GM19438 (cell line): ENCODE results near the gene NNT.
"Not testable (repeated sequence)": the region's sequence is repeated elsewhere in the genome, so short reads cannot be mapped to it uniquely, and the experiment has no call there.

Experiments
- ATAC-seq: cut with Tn5 transposase; IDR thresholded peaks from one replicate; pipeline ENCODE4 v1.9.1; 2021; ENCODE audit warnings: low read depth; ENCODE audit not compliant: unreplicated experiment

The NNT gene

DNA sequence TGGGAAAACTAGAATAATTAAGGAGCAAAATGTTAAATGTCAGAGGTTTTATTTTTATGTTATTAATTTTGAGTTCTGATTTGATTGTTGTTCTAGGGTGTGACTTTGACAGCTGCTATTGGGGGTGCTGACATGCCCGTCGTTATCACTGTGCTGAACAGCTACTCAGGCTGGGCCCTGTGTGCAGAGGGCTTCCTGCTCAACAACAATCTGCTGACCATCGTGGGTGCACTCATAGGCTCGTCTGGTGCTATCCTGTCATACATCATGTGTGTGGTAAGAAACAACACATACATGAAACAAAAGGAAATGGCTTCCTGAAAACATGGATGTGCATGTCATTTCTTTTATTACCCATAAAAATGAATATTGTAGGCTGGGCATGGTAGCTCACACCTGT is 56.1 kb downstream of the NNT start:
- no peak for ATAC-seq

DNA sequence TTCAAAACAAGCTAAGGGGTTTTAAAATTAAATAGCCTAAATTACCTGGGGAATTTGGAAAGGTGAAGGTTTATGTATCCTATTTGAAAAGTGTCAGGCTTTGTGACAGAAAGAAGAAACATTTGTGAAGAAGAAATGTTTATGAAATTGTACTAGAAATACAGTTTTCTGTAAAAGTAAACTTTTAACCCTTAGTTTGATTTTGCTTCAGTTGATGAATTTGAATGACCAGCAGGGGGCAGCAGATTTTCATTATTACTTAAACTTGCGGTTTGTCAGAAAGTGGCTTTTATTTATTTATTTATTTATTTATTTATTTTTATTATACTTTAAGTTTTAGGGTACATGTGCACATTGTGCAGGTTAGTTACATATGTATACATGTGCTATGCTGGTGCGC is 58.1 kb downstream of the NNT start:
- no peak for ATAC-seq

DNA sequence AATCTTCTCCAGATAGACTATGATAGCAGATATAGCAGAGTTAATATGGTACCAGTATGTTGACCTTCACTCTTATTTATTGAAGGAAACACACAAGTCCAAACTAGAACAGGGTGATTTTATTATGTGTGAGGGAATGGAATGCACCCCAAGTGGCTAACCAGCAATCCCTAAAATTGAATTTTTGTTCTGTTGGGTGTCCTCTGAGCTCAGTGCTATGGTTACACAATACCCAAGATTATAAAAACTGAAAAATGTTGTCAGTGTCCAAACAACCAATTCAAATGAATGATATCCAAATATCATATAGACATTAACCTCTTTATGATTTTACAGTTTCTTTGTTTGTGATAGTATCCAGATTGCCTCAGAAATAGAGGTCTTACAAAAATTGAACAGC is 60.9 kb downstream of the NNT start:
- no peak for ATAC-seq

DNA sequence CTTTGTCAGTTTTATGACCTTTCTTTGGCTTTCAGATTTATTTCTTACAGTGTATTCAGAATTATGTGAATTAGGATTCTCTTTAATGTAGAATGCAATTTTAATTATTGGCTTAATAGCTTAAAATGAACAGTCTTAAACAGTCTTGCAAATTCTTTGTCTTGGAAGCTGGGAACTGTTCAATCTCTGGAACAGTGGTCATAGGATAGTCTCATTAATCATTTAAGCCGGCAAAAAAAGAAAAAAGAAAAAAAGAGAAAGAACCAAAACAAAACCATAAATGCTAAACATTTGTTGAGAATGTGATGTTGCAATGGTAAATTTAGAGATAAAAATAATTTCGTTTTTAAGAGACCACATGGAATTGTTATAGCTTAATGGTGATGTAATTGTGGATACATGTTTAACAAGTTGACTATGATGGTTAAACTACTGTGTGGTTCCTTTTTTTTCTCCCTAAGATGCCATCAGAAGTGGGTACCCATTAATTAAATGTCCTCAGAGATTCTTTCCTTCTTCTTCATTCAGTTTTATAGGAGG is 61.6 kb downstream of the NNT start:
- no peak for ATAC-seq

DNA sequence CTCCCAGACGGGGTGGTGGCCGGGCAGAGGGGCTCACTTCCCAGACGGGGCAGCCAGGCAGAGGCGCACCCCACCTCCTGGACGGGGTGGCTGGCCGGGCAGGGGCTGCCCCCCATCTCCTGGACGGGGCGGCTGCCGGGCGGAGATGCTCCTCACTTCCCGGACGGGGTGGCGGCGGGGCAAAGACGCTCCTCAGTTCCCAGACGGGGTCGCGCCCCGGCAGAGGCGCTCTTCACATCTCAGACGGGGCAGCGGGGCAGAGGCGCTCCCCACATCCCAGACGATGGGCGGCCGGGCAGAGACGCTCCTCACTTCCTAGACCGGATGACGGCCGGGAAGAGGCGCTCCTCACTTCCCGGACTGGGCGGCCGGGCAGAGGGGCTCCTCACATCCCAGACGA is 62.8 kb downstream of the NNT start:
- ATAC-seq: not testable (repeated sequence)

DNA sequence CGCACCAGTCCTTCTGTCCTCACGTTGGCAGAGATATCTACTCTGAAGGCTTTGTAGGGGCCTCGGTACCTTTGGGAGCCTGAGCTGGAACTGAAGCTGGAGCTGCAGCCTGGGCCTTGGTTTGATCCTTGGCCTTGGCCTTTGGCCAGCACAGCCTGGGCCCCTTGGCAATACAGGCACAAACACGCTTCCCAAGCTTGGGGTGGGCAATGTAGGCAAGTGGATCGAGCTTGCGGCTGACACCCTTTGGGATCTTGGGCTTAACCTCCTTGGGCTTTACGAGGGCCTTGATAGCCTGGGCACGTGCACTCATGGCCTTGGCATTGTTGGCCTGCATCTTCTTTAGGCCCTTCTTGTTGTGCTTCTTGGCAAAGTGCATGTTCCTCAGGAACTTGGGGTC is 63.7 kb downstream of the NNT start:
- not testable (repeated sequence) for ATAC-seq

DNA sequence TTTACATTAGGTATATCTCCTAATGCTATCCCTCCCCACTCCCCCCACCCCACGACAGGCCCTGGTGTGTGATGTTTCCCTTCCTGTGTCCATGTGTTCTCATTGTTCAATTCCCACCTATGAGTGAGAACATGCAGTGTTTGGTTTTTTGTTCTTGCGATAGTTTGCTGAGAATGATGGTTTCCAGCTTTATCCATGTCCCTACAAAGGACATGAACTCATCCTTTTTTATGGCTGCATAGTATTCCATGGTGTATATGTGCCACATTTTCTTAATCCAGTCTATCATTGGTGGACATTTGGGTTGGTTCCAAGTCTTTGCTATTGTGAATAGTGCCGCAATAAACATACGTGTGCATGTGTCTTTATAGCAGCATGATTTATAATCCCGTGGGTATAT is 64.4 kb downstream of the NNT start:
- ATAC-seq: not testable (repeated sequence)

DNA sequence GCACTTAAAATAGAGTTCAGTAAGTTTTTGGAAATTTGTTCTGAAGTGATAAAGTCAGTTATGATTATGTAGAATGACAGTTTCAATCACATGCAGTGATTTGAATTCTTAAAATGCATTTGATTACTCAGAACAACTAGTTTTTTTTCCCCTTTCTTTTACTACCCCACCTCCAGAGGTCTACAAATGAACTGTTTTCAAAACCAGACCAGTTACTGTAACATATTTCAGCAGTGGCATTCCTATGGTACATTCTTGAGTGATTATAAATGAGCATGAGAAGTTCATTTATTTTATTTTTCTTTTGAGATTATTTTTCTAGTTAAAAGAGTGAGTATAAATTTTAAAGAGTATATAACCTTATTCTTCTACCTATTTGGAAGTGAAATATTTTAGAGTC is 71.6 kb downstream of the NNT start:
- ATAC-seq: no peak

DNA sequence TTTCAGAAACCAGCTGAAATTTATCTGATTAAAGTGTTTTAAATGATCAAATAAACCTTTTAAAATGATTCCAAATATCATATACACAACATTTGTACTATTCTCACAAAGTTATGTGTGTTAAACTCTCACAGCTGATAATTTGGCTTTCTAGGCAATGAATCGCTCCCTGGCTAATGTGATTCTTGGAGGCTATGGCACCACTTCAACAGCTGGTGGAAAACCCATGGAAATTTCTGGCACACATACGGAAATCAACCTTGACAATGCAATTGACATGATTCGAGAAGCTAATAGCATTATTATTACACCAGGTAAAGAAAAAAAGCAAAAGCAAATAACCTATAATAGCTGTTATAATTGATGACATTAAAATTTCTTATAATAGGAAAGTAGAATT is 72.4 kb downstream of the NNT start:
- no peak for ATAC-seq

DNA sequence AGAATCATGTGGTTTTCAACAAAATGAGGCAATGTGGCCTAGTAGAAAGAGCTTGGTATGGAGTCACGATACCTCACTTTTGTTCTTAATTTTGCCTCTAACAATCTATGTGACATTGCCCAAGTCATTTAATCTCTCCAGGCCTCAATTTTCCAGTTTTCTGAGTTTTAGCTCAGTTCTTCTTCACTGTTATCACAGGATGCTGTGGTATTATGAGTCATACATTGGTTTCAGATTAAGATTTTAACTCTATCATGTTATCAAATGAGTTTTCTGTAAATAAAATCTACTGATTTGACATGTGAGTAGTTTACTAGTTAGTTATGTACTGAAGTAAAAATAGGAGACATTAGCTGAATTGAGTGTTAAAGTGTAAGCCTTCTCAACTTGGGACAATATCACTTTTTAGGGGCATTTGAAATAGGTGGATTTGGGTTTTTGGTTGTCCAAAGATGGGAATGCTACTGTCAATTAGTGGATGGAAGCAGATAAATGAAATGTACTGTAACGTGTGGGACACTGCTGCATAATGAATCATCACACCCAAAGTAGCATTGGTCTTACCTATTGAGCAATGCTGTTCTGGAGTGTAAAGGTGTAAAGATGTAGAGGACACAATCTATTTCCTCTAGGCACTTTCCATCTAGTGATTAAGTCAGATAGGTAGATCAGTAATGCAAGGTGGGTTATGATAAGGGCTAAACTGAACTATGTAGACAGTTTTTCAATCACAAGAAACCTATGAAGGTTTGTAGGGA is 73.3 kb downstream of the NNT start:
- ATAC-seq: no peak

DNA sequence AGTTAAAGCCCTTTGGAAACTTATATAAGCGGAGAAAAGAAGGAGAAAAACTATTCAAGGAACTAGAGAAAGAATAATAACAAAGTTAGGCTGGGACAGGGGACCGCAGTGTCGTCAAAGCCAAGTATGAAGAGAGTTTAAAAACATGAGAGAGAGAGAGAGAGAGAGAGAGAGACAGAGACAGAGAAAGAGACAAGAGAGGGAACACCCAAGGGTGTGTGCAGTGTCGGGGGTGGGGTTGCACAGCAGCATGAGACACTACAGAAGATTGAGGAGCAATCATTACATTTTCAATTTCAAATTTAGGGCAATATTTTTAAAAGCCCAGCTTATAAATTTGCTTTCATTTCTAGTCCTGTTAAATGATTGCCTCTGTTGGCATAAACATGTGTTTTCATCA is 74.3 kb downstream of the NNT start:
- no peak for ATAC-seq

DNA sequence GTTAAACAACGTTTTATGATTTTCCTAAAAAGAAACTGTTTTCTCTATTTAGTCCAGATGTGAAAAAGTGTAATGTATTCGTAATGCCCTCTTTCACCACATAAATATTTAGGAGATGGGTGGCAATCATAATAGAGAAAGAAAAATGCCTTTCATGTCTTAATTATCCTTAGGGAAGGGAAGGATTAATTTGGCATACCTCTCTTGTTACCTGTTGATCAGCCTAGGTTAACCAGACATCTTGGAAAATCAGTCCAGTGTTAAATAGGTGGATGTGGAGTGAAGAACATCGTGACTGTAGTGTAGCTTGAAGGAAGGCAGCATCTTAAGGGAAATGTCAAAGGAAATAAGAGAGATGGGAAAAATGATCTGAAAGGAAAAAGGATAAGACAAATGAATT is 76.2 kb downstream of the NNT start:
- no peak for ATAC-seq

DNA sequence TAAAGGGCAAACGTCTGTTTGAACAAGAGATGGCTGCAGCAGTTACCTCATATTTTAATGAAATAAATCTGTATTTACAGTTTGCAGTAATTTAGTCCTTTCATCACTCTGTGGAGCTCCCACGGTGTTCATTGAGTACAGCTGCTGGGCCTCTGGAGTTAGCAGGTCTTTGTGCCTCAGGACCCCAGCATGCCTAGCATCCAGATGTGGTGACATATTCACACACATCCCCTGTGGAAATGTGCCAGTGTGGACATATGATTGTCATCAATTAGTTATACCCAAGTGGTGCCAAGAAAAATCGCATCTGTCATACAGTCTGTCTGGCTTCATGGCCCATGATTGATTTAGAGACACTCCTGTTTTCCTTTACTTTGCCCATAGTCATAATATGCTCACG is 77.3 kb downstream of the NNT start:
- no peak for ATAC-seq

DNA sequence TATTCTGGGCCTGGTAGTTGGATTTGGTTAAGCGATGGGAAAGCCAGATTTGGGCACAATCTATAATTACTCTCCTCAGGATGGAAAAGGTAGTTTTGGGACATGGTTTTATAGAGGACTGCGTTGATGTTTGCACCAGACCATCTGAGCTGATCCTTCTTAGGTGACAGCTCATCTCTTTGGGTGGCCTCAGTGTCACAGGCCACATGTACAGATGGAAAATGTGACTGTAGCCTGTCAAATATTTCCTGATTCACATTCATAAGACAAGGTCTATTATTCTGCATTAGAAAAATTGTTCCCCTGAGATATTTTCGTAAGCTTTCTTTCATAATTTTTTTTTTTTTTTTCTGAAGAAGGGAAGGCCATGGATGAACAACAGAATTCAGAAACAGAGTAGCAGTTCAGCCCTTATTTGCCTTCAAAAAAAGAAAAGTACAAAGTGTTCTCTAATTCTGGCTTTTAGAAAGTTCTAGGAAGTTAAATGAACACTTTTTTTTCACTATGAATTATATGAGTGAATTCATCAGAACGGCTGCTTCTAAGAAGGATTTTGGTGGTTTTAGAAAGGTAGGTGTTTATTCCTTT is 81.0 kb downstream of the NNT start:
- no peak for ATAC-seq

DNA sequence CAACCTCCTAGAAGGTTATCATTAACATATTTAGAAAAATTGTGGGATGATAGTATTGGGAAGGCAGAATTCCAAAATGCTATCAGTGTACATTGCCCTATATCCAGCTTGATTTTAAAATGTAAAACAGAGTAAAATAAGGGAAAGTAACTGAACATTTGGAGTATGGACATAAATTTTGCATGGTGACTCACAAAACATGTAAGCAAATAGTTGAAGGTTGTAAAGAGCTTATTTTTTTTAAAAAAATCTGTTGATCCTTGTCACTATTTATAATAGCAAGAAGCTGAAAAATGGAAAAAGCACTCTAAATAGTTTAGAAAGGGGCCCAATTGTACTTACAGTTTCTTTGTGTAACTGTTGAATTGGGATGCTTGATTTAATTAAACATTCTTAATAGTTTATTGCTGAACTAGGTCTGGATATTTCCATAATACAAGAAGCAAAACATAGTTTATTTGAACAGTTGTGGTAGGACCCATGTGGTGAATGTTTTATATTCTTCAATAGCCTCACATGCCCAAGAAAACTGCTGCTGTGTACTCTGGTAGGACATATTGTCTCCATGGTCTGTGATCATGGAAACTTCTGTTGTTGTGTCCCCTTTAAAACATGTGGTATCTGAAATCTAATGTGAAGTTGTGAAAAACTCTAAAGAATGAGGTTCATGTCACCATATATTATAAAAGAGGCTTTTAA is 82.4 kb downstream of the NNT start:
- ATAC-seq: no peak

DNA sequence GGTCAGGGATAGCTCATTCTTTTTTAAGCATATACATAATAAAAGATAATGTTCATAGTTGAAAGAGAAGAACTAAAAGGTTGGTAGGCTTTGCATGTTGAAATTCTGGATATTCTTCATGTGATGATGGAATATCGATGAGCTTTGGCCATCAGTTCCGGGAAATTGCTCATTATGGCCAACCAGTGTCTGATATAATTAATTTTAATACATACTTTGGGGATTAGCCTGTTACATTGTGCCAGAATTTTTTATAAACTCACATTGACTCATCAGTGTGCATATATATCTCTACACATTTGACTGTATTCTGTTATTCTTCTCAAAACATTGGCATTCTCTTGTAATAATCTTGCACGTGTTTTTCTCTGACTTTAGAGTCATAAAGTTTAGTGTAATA is 84.3 kb downstream of the NNT start:
- ATAC-seq: no peak

DNA sequence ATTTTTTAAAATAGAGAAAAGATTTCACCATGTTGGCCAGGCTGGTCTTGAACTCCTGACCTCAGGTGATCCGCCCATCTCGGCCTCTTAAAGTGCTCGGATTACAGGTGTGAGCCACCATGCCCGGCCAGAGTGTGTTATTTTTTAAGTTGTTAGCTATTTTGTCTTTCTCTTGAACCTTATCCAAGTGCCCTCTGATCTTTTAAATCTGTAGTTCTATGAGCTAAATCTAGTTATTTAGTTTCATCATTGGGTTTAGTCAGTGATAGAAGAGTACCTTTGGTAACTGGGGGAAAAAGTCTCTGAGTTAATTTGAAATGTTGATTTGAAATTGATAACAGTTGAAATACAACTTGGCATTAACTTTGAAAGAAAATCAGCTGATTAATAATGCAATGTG is 88.3 kb downstream of the NNT start:
- no peak for ATAC-seq

DNA sequence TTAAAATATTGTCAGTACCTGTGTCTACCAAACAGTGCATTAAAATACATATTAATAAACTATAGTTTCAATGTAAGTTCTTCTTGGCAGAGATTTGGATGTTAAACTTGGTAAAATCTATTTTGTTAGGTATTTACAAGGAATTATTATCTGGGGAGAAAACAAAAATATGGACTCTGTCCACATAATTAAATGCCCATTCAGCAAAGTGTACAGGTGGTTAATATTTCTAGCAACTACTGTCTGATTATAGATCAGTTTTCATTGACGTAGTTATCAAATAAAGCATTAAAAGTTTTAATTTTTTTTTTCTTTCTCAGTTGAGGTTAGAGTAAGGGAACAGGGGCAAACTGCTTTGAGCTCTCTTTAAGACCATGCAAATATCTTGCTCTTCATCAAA is 88.9 kb downstream of the NNT start:
- no peak for ATAC-seq

DNA sequence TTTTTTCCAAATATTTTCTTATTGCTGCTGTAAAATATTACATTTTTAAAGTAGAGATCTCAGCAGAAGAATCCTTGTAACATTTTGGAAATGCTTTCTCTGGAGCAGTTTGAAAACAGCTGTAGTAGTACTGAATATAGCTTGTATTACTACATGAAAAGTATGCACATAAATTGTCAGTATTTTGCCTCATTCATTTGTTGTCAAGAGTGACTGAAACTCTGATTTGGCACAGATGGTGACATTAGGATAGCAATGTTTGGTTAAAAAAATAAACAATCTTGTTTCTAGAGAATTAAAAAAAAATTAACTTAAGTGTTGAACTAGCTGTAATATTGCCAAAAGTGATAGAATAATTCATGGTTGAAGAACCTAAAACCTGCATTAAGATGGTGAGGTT is 90.4 kb downstream of the NNT start:
- no peak for ATAC-seq

DNA sequence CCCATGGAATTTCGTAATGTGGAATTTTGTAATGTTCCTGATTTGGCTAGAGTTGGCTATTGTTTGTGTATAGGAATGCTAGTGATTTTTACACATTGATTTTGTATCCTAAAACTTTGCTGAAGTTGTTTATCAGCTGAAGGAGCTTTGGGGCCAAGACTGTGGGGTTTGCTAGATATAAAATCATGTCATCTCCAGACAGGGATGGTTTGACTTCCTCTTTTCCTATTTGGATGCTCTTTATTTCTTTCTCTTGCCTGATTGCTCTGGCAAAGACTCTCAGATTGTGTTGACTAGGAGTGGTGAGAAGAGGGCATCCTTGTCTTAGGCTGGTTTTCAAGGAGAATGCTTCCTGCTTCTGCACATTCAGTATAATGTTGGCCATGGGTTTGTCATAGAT is 91.0 kb downstream of the NNT start:
- ATAC-seq: no peak

DNA sequence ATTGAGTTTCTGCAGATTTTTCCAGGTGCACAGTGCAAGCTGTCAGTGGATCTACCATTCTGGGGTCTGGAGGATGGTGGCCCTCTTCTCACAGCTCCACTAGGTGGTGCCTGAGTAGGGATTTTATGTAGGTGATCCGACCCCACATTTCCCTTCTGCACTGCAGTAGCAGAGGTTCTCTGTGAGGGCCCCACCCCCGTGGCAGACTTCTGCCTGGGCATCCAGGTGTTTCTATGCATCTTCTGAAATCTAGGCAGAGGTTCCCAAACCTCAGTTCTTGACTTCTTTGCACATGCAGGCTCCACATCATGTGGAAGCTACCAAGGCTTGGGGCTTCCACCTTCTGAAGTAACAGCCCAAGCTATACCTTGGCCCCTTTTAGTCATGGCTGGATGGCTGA is 93.5 kb downstream of the NNT start:
- not testable (repeated sequence) for ATAC-seq

DNA sequence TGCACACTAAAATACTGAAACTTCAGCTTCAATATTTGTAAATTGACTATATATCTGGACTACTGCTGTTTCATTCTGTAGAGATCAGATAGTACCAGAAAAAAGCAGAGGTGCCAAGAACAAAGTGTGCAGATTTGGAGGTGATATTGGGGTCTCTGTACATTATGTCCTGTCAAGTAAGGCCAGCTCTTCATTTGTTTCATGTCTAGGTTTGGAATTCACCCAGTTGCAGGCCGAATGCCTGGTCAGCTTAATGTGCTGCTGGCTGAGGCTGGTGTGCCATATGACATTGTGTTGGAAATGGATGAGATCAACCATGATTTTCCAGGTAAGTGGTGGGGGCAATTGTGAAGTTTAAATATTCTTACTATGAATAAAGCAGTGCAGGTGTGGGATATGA is 96.9 kb downstream of the NNT start:
- ATAC-seq: no peak
